ENCODE results near the gene RGS5. TPM values are rescaled to one million over a fixed set of nuclear protein-coding genes. Genes with fewer than 3 reads are reported as not detected.

RGS5 gene
- total RNA-seq, 1 experiment from 2014 or later, result 4.6 TPM

DNA sequence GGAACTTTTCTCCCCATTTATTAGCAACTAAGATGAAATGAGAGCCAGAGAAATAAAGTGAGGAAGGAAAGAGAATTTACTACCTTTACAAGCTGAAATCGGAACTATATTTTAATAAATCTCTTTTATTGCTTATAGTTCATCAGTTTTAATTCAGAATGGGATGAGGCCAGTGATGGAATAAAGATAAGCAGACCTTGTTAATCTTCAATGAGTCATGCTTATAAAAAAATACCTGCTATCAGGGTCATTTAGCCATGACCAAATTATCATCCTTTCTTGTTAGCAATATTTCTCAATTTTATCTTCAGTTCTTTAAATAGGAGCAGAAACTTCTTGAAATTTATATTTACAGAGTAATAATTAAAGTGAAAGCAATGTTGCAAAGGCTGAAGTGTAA lies 107.5 kb downstream of the RGS5 start:
- no peak overlapping the region for H3K4me2 ChIP-seq (ENCODE audit: low read length)
- POLR2A ChIA-PET, result no interaction called here
- H4K20me1 ChIP-seq (ENCODE audit: insufficient read depth), result no peaks in the 10 kb centered on the region
- no peaks in the 10 kb centered on the region for H3K27me3 ChIP-seq (ENCODE audit: insufficient read depth, low read length)
- H3K9me3 ChIP-seq (ENCODE audit: control insufficient read depth in 1 of 2, insufficient read depth in 1 of 2, low read depth in 1 of 2, low read length in 2 of 2), result no peaks in the 10 kb centered on the region
- no peak overlapping the region for H2AFZ ChIP-seq (ENCODE audit: low read depth, low read length, poor library complexity, severe bottlenecking)
- intact Hi-C loops (cut with micrococcal nuclease), result no loop called here
- no peaks in the 10 kb centered on the region for H3K9me2 ChIP-seq (ENCODE audit: insufficient read depth)
- no peak for TF ChIP-seq YY1 (IDR thresholded peaks at IDR 0.05; ENCODE audit: extremely low read depth, insufficient replicate concordance, low read depth, low read length)
- no peak for TF ChIP-seq TCF7L2 (IDR thresholded peaks at IDR 0.05; ENCODE audit: borderline replicate concordance, extremely low read depth, insufficient read depth, insufficient read length)
- TF ChIP-seq CEBPB (IDR thresholded peaks at IDR 0.05; ENCODE audit: low read depth), result no peak
- no peak for TF ChIP-seq CBX3 (IDR thresholded peaks at IDR 0.05; ENCODE audit: low read depth)
- TF ChIP-seq, protein P1, sequence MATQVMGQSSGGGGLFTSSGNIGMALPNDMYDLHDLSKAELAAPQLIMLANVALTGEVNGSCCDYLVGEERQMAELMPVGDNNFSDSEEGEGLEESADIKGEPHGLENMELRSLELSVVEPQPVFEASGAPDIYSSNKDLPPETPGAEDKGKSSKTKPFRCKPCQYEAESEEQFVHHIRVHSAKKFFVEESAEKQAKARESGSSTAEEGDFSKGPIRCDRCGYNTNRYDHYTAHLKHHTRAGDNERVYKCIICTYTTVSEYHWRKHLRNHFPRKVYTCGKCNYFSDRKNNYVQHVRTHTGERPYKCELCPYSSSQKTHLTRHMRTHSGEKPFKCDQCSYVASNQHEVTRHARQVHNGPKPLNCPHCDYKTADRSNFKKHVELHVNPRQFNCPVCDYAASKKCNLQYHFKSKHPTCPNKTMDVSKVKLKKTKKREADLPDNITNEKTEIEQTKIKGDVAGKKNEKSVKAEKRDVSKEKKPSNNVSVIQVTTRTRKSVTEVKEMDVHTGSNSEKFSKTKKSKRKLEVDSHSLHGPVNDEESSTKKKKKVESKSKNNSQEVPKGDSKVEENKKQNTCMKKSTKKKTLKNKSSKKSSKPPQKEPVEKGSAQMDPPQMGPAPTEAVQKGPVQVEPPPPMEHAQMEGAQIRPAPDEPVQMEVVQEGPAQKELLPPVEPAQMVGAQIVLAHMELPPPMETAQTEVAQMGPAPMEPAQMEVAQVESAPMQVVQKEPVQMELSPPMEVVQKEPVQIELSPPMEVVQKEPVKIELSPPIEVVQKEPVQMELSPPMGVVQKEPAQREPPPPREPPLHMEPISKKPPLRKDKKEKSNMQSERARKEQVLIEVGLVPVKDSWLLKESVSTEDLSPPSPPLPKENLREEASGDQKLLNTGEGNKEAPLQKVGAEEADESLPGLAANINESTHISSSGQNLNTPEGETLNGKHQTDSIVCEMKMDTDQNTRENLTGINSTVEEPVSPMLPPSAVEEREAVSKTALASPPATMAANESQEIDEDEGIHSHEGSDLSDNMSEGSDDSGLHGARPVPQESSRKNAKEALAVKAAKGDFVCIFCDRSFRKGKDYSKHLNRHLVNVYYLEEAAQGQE (IDR thresholded peaks at IDR 0.05; ENCODE audit: low read depth), result no peak
- no peak for TF ChIP-seq POLR2AphosphoS5 (IDR thresholded peaks at IDR 0.05; ENCODE audit: low read depth, low read length)
- TF ChIP-seq, protein P2, sequence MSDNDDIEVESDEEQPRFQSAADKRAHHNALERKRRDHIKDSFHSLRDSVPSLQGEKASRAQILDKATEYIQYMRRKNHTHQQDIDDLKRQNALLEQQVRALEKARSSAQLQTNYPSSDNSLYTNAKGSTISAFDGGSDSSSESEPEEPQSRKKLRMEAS (IDR thresholded peaks at IDR 0.05), result no peak
- no peak for TF ChIP-seq SIN3A (IDR thresholded peaks at IDR 0.05; ENCODE audit: low read depth)
- no peak for TF ChIP-seq JUND (IDR thresholded peaks at IDR 0.05)
- TF ChIP-seq ELF1 (IDR thresholded peaks at IDR 0.05; ENCODE audit: borderline replicate concordance, low read depth), result no peak
- no peak for TF ChIP-seq ZFX (IDR thresholded peaks at IDR 0.05)
- TF ChIP-seq, protein P3, sequence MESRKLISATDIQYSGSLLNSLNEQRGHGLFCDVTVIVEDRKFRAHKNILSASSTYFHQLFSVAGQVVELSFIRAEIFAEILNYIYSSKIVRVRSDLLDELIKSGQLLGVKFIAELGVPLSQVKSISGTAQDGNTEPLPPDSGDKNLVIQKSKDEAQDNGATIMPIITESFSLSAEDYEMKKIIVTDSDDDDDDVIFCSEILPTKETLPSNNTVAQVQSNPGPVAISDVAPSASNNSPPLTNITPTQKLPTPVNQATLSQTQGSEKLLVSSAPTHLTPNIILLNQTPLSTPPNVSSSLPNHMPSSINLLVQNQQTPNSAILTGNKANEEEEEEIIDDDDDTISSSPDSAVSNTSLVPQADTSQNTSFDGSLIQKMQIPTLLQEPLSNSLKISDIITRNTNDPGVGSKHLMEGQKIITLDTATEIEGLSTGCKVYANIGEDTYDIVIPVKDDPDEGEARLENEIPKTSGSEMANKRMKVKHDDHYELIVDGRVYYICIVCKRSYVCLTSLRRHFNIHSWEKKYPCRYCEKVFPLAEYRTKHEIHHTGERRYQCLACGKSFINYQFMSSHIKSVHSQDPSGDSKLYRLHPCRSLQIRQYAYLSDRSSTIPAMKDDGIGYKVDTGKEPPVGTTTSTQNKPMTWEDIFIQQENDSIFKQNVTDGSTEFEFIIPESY (IDR thresholded peaks at IDR 0.05; ENCODE audit: extremely low read depth, insufficient replicate concordance, low read length), result no peak
- no peak for TF ChIP-seq SP1 (IDR thresholded peaks at IDR 0.05; ENCODE audit: low read depth)
- TF ChIP-seq ZNF274 (IDR thresholded peaks at IDR 0.05; ENCODE audit: low read depth, low read length), result no peak
- TF ChIP-seq FOSL1 (IDR thresholded peaks at IDR 0.05; ENCODE audit: low read depth), result no peak
- TF ChIP-seq EZH2phosphoT487 (IDR thresholded peaks at IDR 0.05; ENCODE audit: borderline replicate concordance), result no peak
- TF ChIP-seq, protein P4, sequence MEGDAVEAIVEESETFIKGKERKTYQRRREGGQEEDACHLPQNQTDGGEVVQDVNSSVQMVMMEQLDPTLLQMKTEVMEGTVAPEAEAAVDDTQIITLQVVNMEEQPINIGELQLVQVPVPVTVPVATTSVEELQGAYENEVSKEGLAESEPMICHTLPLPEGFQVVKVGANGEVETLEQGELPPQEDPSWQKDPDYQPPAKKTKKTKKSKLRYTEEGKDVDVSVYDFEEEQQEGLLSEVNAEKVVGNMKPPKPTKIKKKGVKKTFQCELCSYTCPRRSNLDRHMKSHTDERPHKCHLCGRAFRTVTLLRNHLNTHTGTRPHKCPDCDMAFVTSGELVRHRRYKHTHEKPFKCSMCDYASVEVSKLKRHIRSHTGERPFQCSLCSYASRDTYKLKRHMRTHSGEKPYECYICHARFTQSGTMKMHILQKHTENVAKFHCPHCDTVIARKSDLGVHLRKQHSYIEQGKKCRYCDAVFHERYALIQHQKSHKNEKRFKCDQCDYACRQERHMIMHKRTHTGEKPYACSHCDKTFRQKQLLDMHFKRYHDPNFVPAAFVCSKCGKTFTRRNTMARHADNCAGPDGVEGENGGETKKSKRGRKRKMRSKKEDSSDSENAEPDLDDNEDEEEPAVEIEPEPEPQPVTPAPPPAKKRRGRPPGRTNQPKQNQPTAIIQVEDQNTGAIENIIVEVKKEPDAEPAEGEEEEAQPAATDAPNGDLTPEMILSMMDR (IDR thresholded peaks at IDR 0.05 in 2 of 3, conservative IDR thresholded peaks at IDR 0.05 in 1 of 3; ENCODE audit: borderline replicate concordance in 1 of 3, insufficient read depth in 1 of 3, low read depth in 2 of 3, low read length in 2 of 3), result no peak
- TF ChIP-seq, protein P5, sequence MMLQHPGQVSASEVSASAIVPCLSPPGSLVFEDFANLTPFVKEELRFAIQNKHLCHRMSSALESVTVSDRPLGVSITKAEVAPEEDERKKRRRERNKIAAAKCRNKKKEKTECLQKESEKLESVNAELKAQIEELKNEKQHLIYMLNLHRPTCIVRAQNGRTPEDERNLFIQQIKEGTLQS (IDR thresholded peaks at IDR 0.05), result no peak
- ATAC-seq, result no peak
- H3K4me1 ChIP-seq (ENCODE audit: control insufficient read depth in 1 of 2, insufficient read depth in 2 of 2, low read length in 2 of 2), result no peaks in the 10 kb centered on the region
- CTCF ChIA-PET, result no interaction called here
- no peaks in the 10 kb centered on the region for H3K79me2 ChIP-seq (ENCODE audit: insufficient read depth, low read length)
- no peak overlapping the region for H3K9ac ChIP-seq (ENCODE audit: low read length)
- H3K36me3 ChIP-seq (ENCODE audit: control insufficient read depth in 1 of 2, insufficient read depth in 2 of 2, low read length in 2 of 2), result no peaks in the 10 kb centered on the region
- no peak for DNase-seq (ENCODE audit: low read depth, low spot score)
- RAD21 ChIA-PET (ENCODE audit: low non-redundant PET in 1 of 2, low total read pairs in 2 of 2, uncharacterized antibody in 2 of 2, unreplicated experiment in 2 of 2), result no interaction called here
- no peak overlapping the region for H3K27ac ChIP-seq (ENCODE audit: low read depth, low read length)
- BruUV-seq (replicated peaks), result no TSS peak
- H3K4me3 ChIP-seq (replicated peaks in 1 of 2; ENCODE audit: low read depth in 1 of 2, low read length in 2 of 2), result no peak overlapping the region

Data from HCT116 (cell line).